ENCODE results near the gene C1orf174.

DNA sequence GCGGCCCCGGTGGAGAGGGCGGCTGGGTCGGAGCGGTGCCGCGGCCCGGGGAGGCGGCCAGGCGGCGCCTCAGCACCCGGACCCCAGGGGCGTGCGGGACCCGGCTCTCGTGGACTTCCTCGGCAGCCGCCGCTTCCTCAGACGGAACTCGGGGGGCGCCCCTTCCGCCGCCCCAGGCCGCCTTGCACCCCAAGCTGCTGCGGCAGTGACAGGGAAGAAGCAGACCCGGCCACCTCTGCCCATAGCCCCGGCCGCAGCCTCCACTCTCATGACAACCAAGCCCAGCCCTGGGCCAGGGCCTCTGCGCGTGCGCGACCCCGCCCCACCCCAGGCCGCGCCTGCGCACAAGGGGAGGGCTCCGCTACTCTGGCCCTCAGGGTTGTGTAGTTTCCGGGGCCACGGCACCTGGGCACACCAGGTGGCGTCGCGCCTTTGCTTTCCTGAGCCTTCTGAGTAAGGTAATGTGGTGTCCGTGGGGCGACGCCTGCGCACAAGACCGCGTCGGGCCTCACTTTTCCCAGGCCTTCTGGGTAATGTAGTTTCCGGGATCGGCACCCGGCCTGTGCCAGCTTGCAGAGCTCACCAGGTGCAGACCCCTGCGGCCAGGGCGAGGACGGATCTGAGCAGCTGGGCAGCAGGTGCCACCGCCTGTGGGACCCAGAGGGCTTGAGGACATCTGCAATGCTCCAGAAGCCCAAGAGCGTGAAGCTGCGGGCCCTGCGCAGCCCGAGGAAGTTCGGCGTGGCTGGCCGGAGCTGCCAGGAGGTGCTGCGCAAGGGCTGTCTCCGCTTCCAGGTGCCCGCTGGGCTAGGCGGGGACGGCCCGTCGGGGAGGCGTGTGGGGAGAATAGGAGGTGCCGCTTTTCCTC is 42.9 kb downstream of the C1orf174 start, which contains the start of the genes CEP104 and DFFB:
- TF ChIP-seq POLR2AphosphoS5 (IDR thresholded peaks at IDR 0.05; ENCODE audit: low read depth, low read length) = peak; percentile 58; the same call in 1 of the 2 replicates
- TF ChIP-seq, protein P1, sequence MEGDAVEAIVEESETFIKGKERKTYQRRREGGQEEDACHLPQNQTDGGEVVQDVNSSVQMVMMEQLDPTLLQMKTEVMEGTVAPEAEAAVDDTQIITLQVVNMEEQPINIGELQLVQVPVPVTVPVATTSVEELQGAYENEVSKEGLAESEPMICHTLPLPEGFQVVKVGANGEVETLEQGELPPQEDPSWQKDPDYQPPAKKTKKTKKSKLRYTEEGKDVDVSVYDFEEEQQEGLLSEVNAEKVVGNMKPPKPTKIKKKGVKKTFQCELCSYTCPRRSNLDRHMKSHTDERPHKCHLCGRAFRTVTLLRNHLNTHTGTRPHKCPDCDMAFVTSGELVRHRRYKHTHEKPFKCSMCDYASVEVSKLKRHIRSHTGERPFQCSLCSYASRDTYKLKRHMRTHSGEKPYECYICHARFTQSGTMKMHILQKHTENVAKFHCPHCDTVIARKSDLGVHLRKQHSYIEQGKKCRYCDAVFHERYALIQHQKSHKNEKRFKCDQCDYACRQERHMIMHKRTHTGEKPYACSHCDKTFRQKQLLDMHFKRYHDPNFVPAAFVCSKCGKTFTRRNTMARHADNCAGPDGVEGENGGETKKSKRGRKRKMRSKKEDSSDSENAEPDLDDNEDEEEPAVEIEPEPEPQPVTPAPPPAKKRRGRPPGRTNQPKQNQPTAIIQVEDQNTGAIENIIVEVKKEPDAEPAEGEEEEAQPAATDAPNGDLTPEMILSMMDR (IDR thresholded peaks at IDR 0.05) = peak; percentile 77

All from Panc1 (cell line).